GM12891 (cell line): ENCODE results near the gene SPATA33.
A peak's percentile ranks its signal among the peaks of the same experiment; 100 is the strongest.
"Not testable (repeated sequence)": the region's sequence is repeated elsewhere in the genome, so short reads cannot be mapped to it uniquely, and the experiment has no call there.

ENCODE experiments used
- DNase-seq: peaks from one replicate; pipeline ENCODE4 v3.0.0; 2011; ENCODE audit warnings: low spot score; ENCODE audit not compliant: insufficient read length
- FAIRE-seq: peaks from 2 replicates; lab custom pipeline; 2011; peaks lifted over from hg19 to GRCh38; lab: Jason Lieb, UNC
- PAX5 ChIP-seq: IDR thresholded peaks from 2 replicates; pipeline ENCODE4 v1.6.1; 2011; ENCODE audit warnings: low read length, moderate library complexity, mild to moderate bottlenecking; ENCODE audit not compliant: insufficient read depth, severe bottlenecking
- POLR2A ChIP-seq: IDR thresholded peaks from 2 replicates; pipeline ENCODE4 v1.6.1; 2011; ENCODE audit warnings: low read depth, low read length, control low read depth
- POLR2AphosphoS5 ChIP-seq: IDR thresholded peaks from 2 replicates; pipeline ENCODE4 v1.6.1; 2011; ENCODE audit warnings: low read depth, low read length, control low read depth
- POU2F2 ChIP-seq: IDR thresholded peaks from 2 replicates; pipeline ENCODE4 v1.6.1; 2011; ENCODE audit warnings: low read depth, mild to moderate bottlenecking, control low read depth, low read length, moderate library complexity
- SPI1 ChIP-seq: IDR thresholded peaks from 2 replicates; pipeline ENCODE4 v1.6.1; 2011; ENCODE audit warnings: low read depth, low read length, control low read depth
- TAF1 ChIP-seq: IDR thresholded peaks from 2 replicates; pipeline ENCODE4 v1.6.1; 2011; ENCODE audit warnings: low read depth, low read length, control low read depth

The SPATA33 gene

GRCh38 chr16:89667633-89668032 is 10.0 kb downstream of the SPATA33 start:
- no peak for FAIRE-seq
- TF ChIP-seq POLR2A, result no peak
- no peak for TF ChIP-seq TAF1
- TF ChIP-seq POU2F2, result no peak
- TF ChIP-seq PAX5, result no peak
- TF ChIP-seq SPI1, result no peak
- TF ChIP-seq POLR2AphosphoS5, result no peak
- no peak for DNase-seq

DNA sequence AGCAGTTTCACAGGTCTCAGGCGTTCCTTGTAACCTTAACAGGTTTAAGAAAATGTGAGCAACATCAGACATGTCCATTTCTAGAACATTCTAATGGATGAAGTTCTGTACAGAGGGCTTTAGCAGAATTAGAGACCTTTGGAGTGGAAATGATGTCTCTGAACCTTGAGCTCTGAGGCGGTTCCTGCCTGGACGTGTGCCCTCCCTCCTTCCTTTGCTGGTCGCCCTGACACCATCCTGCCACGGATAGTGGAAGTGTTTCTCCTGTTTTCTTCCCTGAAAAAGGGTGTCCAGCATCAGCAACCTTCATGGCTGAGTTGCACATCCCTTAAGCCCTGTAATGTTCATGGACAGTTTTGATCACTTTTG is 11.1 kb downstream of the SPATA33 start:
- DNase-seq, result no peak
- TF ChIP-seq TAF1 (no peak), SPI1 (no peak), POLR2AphosphoS5 (no peak)
- FAIRE-seq, result no peak

DNA sequence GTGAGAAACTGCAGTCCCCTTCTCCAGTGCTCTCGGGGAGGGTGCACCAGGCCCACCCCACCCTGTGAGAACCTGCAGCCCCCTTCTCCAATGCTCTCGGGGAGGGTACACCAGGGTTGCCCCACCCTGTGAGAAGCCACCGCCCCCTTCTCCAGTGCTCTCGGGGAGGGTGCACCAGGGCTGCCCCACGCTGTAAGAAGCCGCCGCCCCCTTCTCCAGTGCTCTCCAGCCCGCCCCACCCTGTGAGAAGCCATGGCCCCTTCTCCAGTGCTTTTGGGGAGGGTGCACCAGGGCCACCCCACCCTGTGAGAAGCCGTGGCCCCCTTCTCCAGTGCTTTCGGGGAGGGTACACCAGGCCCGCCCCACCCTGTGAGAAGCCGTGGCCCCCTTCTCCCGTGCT is 12.1 kb downstream of the SPATA33 start:
- TF ChIP-seq POU2F2, result no peak
- no peak for TF ChIP-seq PAX5
- TF ChIP-seq TAF1, result no peak
- TF ChIP-seq POLR2AphosphoS5, result no peak
- no peak for TF ChIP-seq POLR2A
- no peak for TF ChIP-seq SPI1
- FAIRE-seq, result no peak
- no peak for DNase-seq

- TF ChIP-seq POU2F2 (no peak), PAX5 (no peak), POLR2A (no peak), TAF1 (no peak), POLR2AphosphoS5 (no peak), SPI1 (no peak)
- no peak for DNase-seq
- FAIRE-seq, result no peak
These were observed 13.1 kb downstream of the SPATA33 start for GRCh38 chr16:89670496-89671431.

- not testable (repeated sequence) for FAIRE-seq, DNase-seq
These were observed 13.9 kb downstream of the SPATA33 start for GRCh38 chr16:89671565-89671964.

- TF ChIP-seq POLR2AphosphoS5, result no peak
- TF ChIP-seq POU2F2, result no peak
- no peak for TF ChIP-seq SPI1
- TF ChIP-seq PAX5, result no peak
- TF ChIP-seq TAF1, result no peak
- no peak for TF ChIP-seq POLR2A
- no peak for FAIRE-seq
- no peak for DNase-seq
These were observed 14.7 kb downstream of the SPATA33 start for GRCh38 chr16:89672177-89672941.

- DNase-seq (no peak), FAIRE-seq (no peak)
These were observed 20.6 kb downstream of the SPATA33 start for GRCh38 chr16:89678258-89678657.

DNA sequence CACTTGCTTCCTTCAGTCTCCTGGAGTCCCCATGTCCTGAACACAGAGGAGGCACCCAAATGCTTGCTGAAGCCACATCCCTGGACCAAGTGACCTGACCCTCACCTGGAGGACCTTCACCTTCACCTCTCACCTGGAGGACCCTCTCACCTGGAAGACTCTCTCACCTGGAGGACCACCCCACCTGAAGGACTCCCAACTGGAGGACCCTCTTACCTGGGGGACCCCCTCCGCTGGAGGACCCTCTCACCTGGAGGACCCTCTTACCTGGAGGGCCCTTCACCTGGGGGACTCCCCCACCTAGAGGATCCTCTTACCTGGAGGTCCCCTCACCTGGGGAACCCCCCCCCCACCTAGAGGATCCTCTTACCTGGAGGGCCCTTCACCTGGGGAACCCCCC is 28.3 kb downstream of the SPATA33 start:
- DNase-seq, result no peak
- no peak for FAIRE-seq
- TF ChIP-seq POLR2AphosphoS5, result no peak
- TF ChIP-seq TAF1, result no peak
- TF ChIP-seq SPI1, result no peak
- TF ChIP-seq POU2F2, result no peak
- no peak for TF ChIP-seq PAX5
- no peak for TF ChIP-seq POLR2A

More at GRCh38 chr16:89678258-89678657, 20.6 kb downstream of the SPATA33 start:
- TF ChIP-seq TAF1, result no peak
- TF ChIP-seq POLR2A, result no peak
- no peak for TF ChIP-seq POLR2AphosphoS5
- TF ChIP-seq POU2F2, result no peak
- TF ChIP-seq SPI1, result no peak
- no peak for TF ChIP-seq PAX5

DNA sequence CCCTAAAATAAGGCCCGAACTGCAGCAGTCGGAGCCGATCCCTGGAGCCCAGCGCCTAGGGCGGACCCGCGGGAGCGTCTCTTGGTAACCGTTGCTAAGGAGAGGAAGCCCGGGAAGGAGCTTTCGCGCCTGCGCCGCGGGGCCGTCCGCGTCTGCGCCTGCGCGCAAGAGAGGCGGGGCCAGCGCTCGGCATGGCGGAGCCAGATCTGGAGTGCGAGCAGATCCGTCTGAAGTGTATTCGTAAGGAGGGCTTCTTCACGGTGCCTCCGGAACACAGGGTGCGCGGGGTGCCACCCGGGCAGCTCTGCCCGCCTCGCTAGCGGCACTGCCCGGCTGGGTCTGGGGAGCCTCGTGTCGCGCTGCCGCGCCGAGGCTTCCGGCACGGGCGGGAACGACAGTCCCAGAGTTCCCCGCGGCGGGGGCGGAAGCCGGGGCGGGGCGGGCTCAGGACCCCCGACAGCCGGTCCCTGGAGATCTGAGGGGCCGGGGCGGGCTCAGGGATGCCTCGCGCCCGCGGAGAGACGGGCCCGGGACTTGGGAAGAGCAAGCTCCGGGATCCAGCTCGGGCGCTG is 29.0 kb downstream of the SPATA33 start, which contains the start of gene CDK10:
TSS of gene CDK10 (plus strand) at position 170 of the 572 bp plus-strand sequence. CDS start at position 192, 22 bp downstream.
- DNase-seq (peak; percentile 96), FAIRE-seq (peak; percentile 98)
- TF ChIP-seq TAF1 (peak; percentile 87), POU2F2 (peak; percentile 66; the same call in 1 of the 2 replicates), PAX5 (no peak), POLR2AphosphoS5 (peak; percentile 90), POLR2A (peak; percentile 91), SPI1 (no peak)
